COLO668 (cell line): Measurements from ENCODE around the gene UBA1.
"Not testable (repeated sequence)": the region's sequence is repeated elsewhere in the genome, so short reads cannot be mapped to it uniquely, and the experiment has no call there.

Source experiments
- DNase-seq: peaks from one replicate; lab custom pipeline; 2025; ENCODE audit not compliant: unreplicated experiment; lab: John Stamatoyannopoulos, UW

The UBA1 gene

GRCh38 chrX:47248576-47248975 is 54.9 kb downstream of the UBA1 start:
- no peak for DNase-seq

- DNase-seq, result no peak
Observed at GRCh38 chrX:47250017-47250347, 56.4 kb downstream of the UBA1 start.

GRCh38 chrX:47257620-47258019 is 64.0 kb downstream of the UBA1 start:
- DNase-seq, result not testable (repeated sequence)
